Naive thymus-derived CD4-positive, alpha-beta T cell (primary cell): ENCODE data around the gene AP2B1. TPM values are rescaled to one million over a fixed set of nuclear protein-coding genes. Genes with fewer than 3 reads are reported as not detected.

Experiments used
- ATAC-seq: fragments of 150-1000 bp; cut with Tn5 transposase; 2 replicates; pipeline ENCODE4 v1.10.0; 2021; ENCODE audit warnings: mild to moderate bottlenecking, moderate library complexity
- CTCF ChIA-PET: fragments of 350-600 bp; sonication (Branson Sonifier 250); formaldehyde crosslinking; loops from one replicate; lab custom pipeline; 2021; ENCODE audit warnings: antibody characterized with exemption; lab: Charles Lee
- POLR2A ChIA-PET: fragments of 350-600 bp; sonication (Branson Sonifier 250); formaldehyde crosslinking; loops from one replicate; lab custom pipeline; 2021; ENCODE audit warnings: antibody characterized with exemption, inconsistent platforms; lab: Charles Lee
- DNase-seq, 9 donors: peaks; one replicate each; pipeline versions ENCODE4 v3.0.0 to v3.0.0-alpha.2; 2020 to 2022; ENCODE audit warnings: mixed read lengths in 1 of 9
- H3K27ac ChIP-seq: one replicate; pipeline ENCODE4 v1.7.0; 2013; ENCODE audit warnings: mild to moderate bottlenecking, low read depth, low read length, moderate library complexity
- H3K27me3 ChIP-seq, 2 donors: one replicate each; pipeline ENCODE4 v1.7.0; 2013; ENCODE audit warnings: low read length in 2 of 2, mild to moderate bottlenecking in 2 of 2, moderate library complexity in 2 of 2; ENCODE audit not compliant: control insufficient read depth in 2 of 2, insufficient read depth in 2 of 2
- H3K36me3 ChIP-seq, 3 experiments: 1 replicate in 2 of 3; 2 replicates in 1 of 3; pipeline ENCODE4 v1.7.0; 2013; ENCODE audit warnings: low read length in 3 of 3, mild to moderate bottlenecking in 3 of 3, moderate library complexity in 1 of 3; ENCODE audit not compliant: insufficient read depth in 3 of 3, control insufficient read depth in 2 of 3
- H3K4me1 ChIP-seq, 2 donors: one replicate each; pipeline ENCODE4 v1.7.0; 2013; ENCODE audit warnings: low read length in 2 of 2, mild to moderate bottlenecking in 2 of 2, moderate library complexity in 1 of 2; ENCODE audit not compliant: control insufficient read depth in 2 of 2, insufficient read depth in 2 of 2
- H3K4me3 ChIP-seq: 2 replicates; pipeline ENCODE4 v1.7.0; 2013; ENCODE audit warnings: mild to moderate bottlenecking, low read length
- H3K9me3 ChIP-seq, 3 experiments: 1 replicate in 2 of 3; 2 replicates in 1 of 3; pipeline ENCODE4 v1.7.0; 2013; ENCODE audit warnings: low read length in 3 of 3; ENCODE audit not compliant: control insufficient read depth in 2 of 3
- H3K27ac Mint-ChIP-seq, 9 donors: one replicate each; pipeline ENCODE4 v1.8.0; 2020 to 2022; ENCODE audit warnings: mixed read lengths in 9 of 9, mild to moderate bottlenecking in 8 of 9, moderate library complexity in 5 of 9, inconsistent platforms in 2 of 9
- H3K27me3 Mint-ChIP-seq, 5 donors: one replicate each; pipeline ENCODE4 v1.8.0; 2021 to 2022; ENCODE audit warnings: mixed read lengths in 5 of 5, mild to moderate bottlenecking in 1 of 5
- H3K36me3 Mint-ChIP-seq, 5 donors: one replicate each; pipeline ENCODE4 v1.8.0; 2020 to 2022; ENCODE audit warnings: mixed read lengths in 5 of 5, mild to moderate bottlenecking in 3 of 5, inconsistent platforms in 1 of 5
- H3K4me1 Mint-ChIP-seq, 7 donors: one replicate each; pipeline ENCODE4 v1.8.0; 2020 to 2022; ENCODE audit warnings: mixed read lengths in 7 of 7, mild to moderate bottlenecking in 3 of 7, inconsistent platforms in 1 of 7
- H3K4me3 Mint-ChIP-seq, 10 donors: one replicate each; pipeline ENCODE4 v1.8.0; 2020 to 2022; ENCODE audit warnings: mild to moderate bottlenecking in 10 of 10, mixed read lengths in 10 of 10, moderate library complexity in 6 of 10, inconsistent platforms in 2 of 10
- H3K9me3 Mint-ChIP-seq, 11 donors: one replicate each; pipeline ENCODE4 v1.8.0; 2020 to 2022; ENCODE audit warnings: mixed read lengths in 11 of 11, mild to moderate bottlenecking in 4 of 11, inconsistent platforms in 1 of 11, moderate library complexity in 1 of 11
- intact Hi-C, 2 donors: fragments of 100-400 bp; cut with micrococcal nuclease; formaldehyde crosslinking; loops; one replicate each; pipeline ENCODE4 v1.15.1; 2023
- polyA plus RNA-seq, 2 donors: library from polyadenylated mRNA; unstranded; fragments of 300-500 nt; fragmentation: Illumina TruSeq; gene quantifications; one replicate each; pipeline ENCODE4 v1.2.3, GENCODE V29; 2021
- total RNA-seq, 6 experiments: library from RNA in 5 of 6; stranded (reverse) in 5 of 6; gene quantifications; 1 replicate in 5 of 6; 2 replicates in 1 of 6; pipeline ENCODE4 v1.2.3 and lab custom pipeline; 2021 to 2026

The AP2B1 gene
- total and polyA plus RNA-seq, 7 experiments from 2014 or later: 49.0 to 197 (median 102) TPM

- CTCF ChIA-PET: no interaction called here
Measured at GRCh38 chr17:35742496-35742895, 155.4 kb downstream of the AP2B1 start.

GRCh38 chr17:35742896-35743477 is 155.9 kb downstream of the AP2B1 start:
- Histone ChIP-seq H3K36me3 (no peaks in the 10 kb centered on the region), H3K9me3 (no peaks in the 10 kb centered on the region), H3K4me3 (no peak overlapping the region), H3K27ac (no peak overlapping the region), H3K27me3 (peaks cover 0 to 11% of the 10 kb centered on the region in 2 donors), H3K4me1 (no peaks in the 10 kb centered on the region)
- CTCF ChIA-PET: interaction anchor here (7.3 kb wide), 1 partner anchor 129 kb away, joined by 93 read pairs; no protein-coding TSS in a partner anchor
- Mint-ChIP-seq H3K36me3 (no peaks in the 10 kb centered on the region), H3K27ac (no peak overlapping the region), H3K9me3 (peaks cover 0 to 1% (median 0%) of the 10 kb centered on the region in 11 donors), H3K4me3 (no peak overlapping the region), H3K4me1 (peaks cover 4 to 16% (median 10%) of the 10 kb centered on the region in 7 donors), H3K27me3 (peaks cover 23 to 40% (median 28%) of the 10 kb centered on the region in 5 donors)
- DNase-seq: no peak
- POLR2A ChIA-PET: no interaction called here
- no peak for ATAC-seq
- intact Hi-C loops: loop anchor here (10.0 kb wide), 2 partner anchors 198 to 598 kb away; partner anchors contain the start of genes NLE1 (in 1 of the 2) and UNC45B (in 1 of the 2)

More at GRCh38 chr17:35742496-35742895, 155.4 kb downstream of the AP2B1 start:
- ATAC-seq: no peak
- H3K4me1 Mint-ChIP-seq: peaks cover 4 to 16% (median 10%) of the 10 kb centered on the region in 7 donors
- H3K36me3 Mint-ChIP-seq: no peaks in the 10 kb centered on the region
- H3K27ac Mint-ChIP-seq: no peak overlapping the region
- peak overlapping the region in 6 of 10 donors; percentile 2 to 82 (median 38) for H3K4me3 Mint-ChIP-seq
- POLR2A ChIA-PET: no interaction called here
- H3K27me3 Mint-ChIP-seq: peaks cover 21 to 41% (median 25%) of the 10 kb centered on the region in 5 donors
- peaks cover 0 to under 1% (median 0%) of the 10 kb centered on the region in 11 donors for H3K9me3 Mint-ChIP-seq
- no peak overlapping the region for H3K4me3 ChIP-seq
- H3K27ac ChIP-seq: no peak overlapping the region
- no peak for DNase-seq
- no peaks in the 10 kb centered on the region for H3K4me1 ChIP-seq
- peaks cover 0 to 7% of the 10 kb centered on the region in 2 donors for H3K27me3 ChIP-seq
- no peaks in the 10 kb centered on the region for H3K9me3 ChIP-seq
- no peaks in the 10 kb centered on the region for H3K36me3 ChIP-seq
- intact Hi-C loops: loop anchor here (10.0 kb wide), 2 partner anchors 198 to 598 kb away; partner anchors contain the start of genes NLE1 (in 1 of the 2) and UNC45B (in 1 of the 2)

DNA sequence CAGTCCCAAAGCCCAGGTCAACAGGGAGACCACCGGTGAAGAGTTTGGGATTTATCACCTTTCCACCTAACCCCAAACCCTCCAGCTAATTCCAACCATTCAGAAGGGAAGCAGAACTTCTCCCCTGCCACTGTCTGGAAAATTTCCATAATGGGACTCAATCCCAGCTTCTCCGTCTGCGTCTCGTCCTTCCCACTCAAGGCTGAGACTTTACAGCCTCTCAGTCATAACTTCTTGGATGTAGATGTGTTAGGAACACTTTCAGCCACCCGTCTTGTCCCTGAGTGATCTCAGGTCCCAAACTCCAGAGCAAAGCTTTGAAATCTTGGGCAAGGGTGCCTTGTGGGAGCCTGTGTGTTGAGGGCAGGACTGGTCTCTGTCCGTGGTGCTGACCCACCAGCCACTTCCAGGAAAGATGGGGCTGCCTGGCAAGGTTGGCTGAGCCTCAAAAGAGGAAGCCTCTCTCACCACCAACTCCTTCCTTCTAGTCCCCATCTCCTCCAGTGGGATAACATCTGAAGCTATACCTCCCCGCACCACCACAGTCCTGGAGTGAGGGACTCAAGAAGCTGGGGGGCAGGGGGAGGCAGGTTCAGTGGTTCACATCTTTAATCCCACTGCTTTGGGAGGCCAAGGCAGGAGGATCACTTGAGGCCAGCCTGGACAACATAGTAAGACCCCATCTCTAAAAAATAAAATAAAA is 156.7 kb downstream of the AP2B1 start:
- ChIA-PET POLR2A (interaction anchor here (0.6 to 1.0 kb wide), 2 partner anchors 65 to 602 kb away, joined by 3 read pairs; partner anchors contain the start of genes NLE1 and TAF15), CTCF (interaction anchor here (0.9 to 7.3 kb wide), 2 partner anchors 16 to 130 kb away, joined by 3 to 93 read pairs; no protein-coding TSS in a partner anchor)
- peaks cover 4 to 16% (median 11%) of the 10 kb centered on the region in 7 donors for H3K4me1 Mint-ChIP-seq
- H3K36me3 ChIP-seq: no peaks in the 10 kb centered on the region
- H3K27me3 ChIP-seq: peaks cover 0 to 17% of the 10 kb centered on the region in 2 donors
- H3K9me3 Mint-ChIP-seq: peaks cover 0 to 1% (median 0%) of the 10 kb centered on the region in 11 donors
- DNase-seq (no peak), ATAC-seq (no peak)
- no peak overlapping the region for H3K27ac ChIP-seq
- no peaks in the 10 kb centered on the region for H3K36me3 Mint-ChIP-seq
- no peak overlapping the region for H3K4me3 ChIP-seq
- no peaks in the 10 kb centered on the region for H3K9me3 ChIP-seq
- H3K4me3 Mint-ChIP-seq: no peak overlapping the region
- H3K27me3 Mint-ChIP-seq: peaks cover 27 to 42% (median 33%) of the 10 kb centered on the region in 5 donors
- no peaks in the 10 kb centered on the region for H3K4me1 ChIP-seq
- intact Hi-C loops: loop anchor here (10.0 kb wide), 2 partner anchors 199 to 599 kb away; partner anchors contain the start of genes NLE1 (in 1 of the 2) and UNC45B (in 1 of the 2)
- no peak overlapping the region for H3K27ac Mint-ChIP-seq

DNA sequence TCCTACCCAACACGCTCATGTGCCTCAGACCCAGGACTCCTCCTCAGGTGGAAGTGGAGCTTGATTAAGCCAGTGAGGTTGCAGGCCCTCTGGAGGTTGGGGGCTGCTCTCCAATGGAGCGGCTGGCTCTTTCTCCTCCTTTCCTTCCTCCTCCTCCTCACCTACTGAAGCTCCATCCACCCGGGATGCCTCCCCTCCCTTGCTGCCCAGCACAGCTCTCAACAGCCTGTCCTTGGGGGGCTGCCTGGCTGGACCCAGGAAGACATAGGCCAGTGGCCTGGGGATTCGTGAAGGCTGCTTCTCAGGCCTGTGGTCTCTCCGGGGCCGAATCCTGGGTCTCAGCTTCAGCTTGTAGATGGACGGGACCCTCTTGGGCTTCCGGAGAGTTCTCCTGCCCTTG is 157.7 kb downstream of the AP2B1 start:
- ChIA-PET CTCF (interaction anchor here (7.3 kb wide), 1 partner anchor 131 kb away, joined by 93 read pairs; no protein-coding TSS in a partner anchor), POLR2A (interaction anchor here (0.6 kb wide), 1 partner anchor 1361 kb away, joined by 3 read pairs; no protein-coding TSS in a partner anchor)
- no peak overlapping the region for H3K4me3 ChIP-seq
- no peaks in the 10 kb centered on the region for H3K4me1 ChIP-seq
- H3K27ac ChIP-seq: no peak overlapping the region
- H3K4me1 Mint-ChIP-seq: peaks cover 2 to 16% (median 11%) of the 10 kb centered on the region in 7 donors
- DNase-seq: no peak
- peaks cover 0 to 1% (median 0%) of the 10 kb centered on the region in 11 donors for H3K9me3 Mint-ChIP-seq
- H3K36me3 ChIP-seq: no peaks in the 10 kb centered on the region
- intact Hi-C loops: loop anchor here (5.0 to 10.0 kb wide), 3 partner anchors 200 to 628 kb away; partner anchors contain the start of genes NLE1 (in 1 of the 2), RAD51D (in 1 of the 2) and UNC45B (in 1 of the 2)
- no peaks in the 10 kb centered on the region for H3K9me3 ChIP-seq
- no peak overlapping the region for H3K27ac Mint-ChIP-seq
- H3K27me3 ChIP-seq: peaks cover 0 to 17% of the 10 kb centered on the region in 2 donors
- H3K4me3 Mint-ChIP-seq: no peak overlapping the region
- peaks cover 31 to 43% (median 41%) of the 10 kb centered on the region in 5 donors for H3K27me3 Mint-ChIP-seq
- no peaks in the 10 kb centered on the region for H3K36me3 Mint-ChIP-seq
- ATAC-seq: no peak

DNA sequence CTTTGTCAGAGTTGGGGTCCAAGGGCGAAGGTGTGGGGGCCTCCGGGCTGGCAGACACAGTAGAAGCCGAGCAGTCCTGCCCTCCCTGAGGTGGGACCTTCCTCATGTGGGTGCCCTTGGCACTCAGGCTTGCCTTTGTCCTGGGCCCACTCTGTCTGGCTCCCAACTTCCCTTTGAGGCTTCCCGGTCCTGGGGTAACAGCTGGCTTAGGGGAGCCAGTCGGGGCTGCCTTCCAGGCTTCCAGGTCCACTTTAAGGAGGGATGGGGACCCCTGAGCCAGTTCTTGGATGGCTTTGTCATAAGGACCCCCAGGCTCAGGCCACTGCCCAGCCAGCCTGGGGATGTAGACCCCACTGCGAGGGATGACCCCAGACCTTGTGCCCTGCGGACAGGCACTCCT is 158.1 kb downstream of the AP2B1 start:
- POLR2A ChIA-PET: interaction anchor here (0.6 kb wide), 2 partner anchors 1305 to 1361 kb away, joined by 3 read pairs; no protein-coding TSS in a partner anchor

More for the DNA sequence above, 158.1 kb downstream of the AP2B1 start:
- Histone ChIP-seq H3K27ac (no peak overlapping the region), H3K9me3 (no peaks in the 10 kb centered on the region), H3K36me3 (no peaks in the 10 kb centered on the region), H3K4me3 (no peak overlapping the region), H3K27me3 (peaks cover 0 to 17% of the 10 kb centered on the region in 2 donors), H3K4me1 (no peaks in the 10 kb centered on the region)
- peaks cover 0 to 19% (median 11%) of the 10 kb centered on the region in 7 donors for H3K4me1 Mint-ChIP-seq
- no peaks in the 10 kb centered on the region for H3K36me3 Mint-ChIP-seq
- peaks cover 0 to 1% (median 0%) of the 10 kb centered on the region in 11 donors for H3K9me3 Mint-ChIP-seq
- intact Hi-C loops: loop anchor here (5.0 to 10.0 kb wide), 3 partner anchors 200 to 628 kb away; partner anchors contain the start of genes NLE1 (in 1 of the 2), RAD51D (in 1 of the 2) and UNC45B (in 1 of the 2)
- CTCF ChIA-PET: interaction anchor here (0.5 to 7.3 kb wide), 2 partner anchors 132 to 137 kb away, joined by 3 to 93 read pairs; no protein-coding TSS in a partner anchor
- no peak overlapping the region for H3K27ac Mint-ChIP-seq
- DNase-seq (no peak), ATAC-seq (no peak)
- no peak overlapping the region for H3K4me3 Mint-ChIP-seq
- peaks cover 34 to 43% (median 42%) of the 10 kb centered on the region in 5 donors for H3K27me3 Mint-ChIP-seq
